A673 (cell line): ENCODE data around the gene CADPS2. TPM values are rescaled to one million over a fixed set of nuclear protein-coding genes. Genes with fewer than 3 reads are reported as not detected.

Source experiments
- BruUV-seq: library from RNA; stranded (reverse); fragments of 400-500 nt; replicated peaks from 2 replicates; lab custom pipeline; 2021; lab: Mats Ljungman, UMichigan
- CTCF ChIA-PET: fragments of 300-600 bp; sonication (Branson Sonifier 250); formaldehyde crosslinking; loops from one replicate; lab custom pipeline; 2022; ENCODE audit warnings: antibody characterized with exemption; lab: Charles Lee
- POLR2A ChIA-PET: fragments of 300-600 bp; sonication (Branson Sonifier 250); formaldehyde crosslinking; loops from one replicate; lab custom pipeline; 2022; ENCODE audit warnings: antibody characterized with exemption; ENCODE audit not compliant: low non-redundant PET; lab: Charles Lee
- DNase-seq: peaks from one replicate; pipeline ENCODE4 v3.0.0-alpha.2; 2015; ENCODE audit warnings: low spot score
- H3K27ac ChIP-seq: fragments of 200-600 bp; sonication (generic); 2 replicates; pipeline ENCODE4 v1.5.1; 2016; ENCODE audit warnings: mixed run types, low read depth, mild to moderate bottlenecking, mixed read lengths, antibody characterized with exemption, low read length; ENCODE audit not compliant: poor library complexity, severe bottlenecking
- H3K27me3 ChIP-seq: fragments of 200-600 bp; sonication (generic); replicated peaks from 2 replicates; pipeline ENCODE4 v1.6.1; 2017; ENCODE audit warnings: mixed run types, low read depth, mild to moderate bottlenecking, mixed read lengths, antibody characterized with exemption, low read length; ENCODE audit not compliant: insufficient read depth, poor library complexity
- H3K36me3 ChIP-seq: fragments of 200-600 bp; sonication (generic); 2 replicates; pipeline ENCODE4 v1.6.1; 2016; ENCODE audit warnings: mixed run types, mild to moderate bottlenecking, mixed read lengths, antibody characterized with exemption, low read length; ENCODE audit not compliant: insufficient read depth, poor library complexity, severe bottlenecking
- H3K4me1 ChIP-seq: fragments of 200-600 bp; sonication (generic); 2 replicates; pipeline ENCODE4 v1.6.1; 2017; ENCODE audit warnings: mixed run types, mild to moderate bottlenecking, mixed read lengths, antibody characterized with exemption, low read length; ENCODE audit not compliant: insufficient read depth, poor library complexity, severe bottlenecking
- H3K4me3 ChIP-seq: fragments of 200-600 bp; sonication (generic); 2 replicates; pipeline ENCODE4 v1.5.1; 2016; ENCODE audit warnings: low read depth, mixed run types, mild to moderate bottlenecking, mixed read lengths, low read length; ENCODE audit not compliant: poor library complexity, severe bottlenecking
- H3K9me3 ChIP-seq: fragments of 200-600 bp; sonication (generic); 2 replicates; pipeline ENCODE4 v1.6.1; 2016; ENCODE audit warnings: mixed run types, low read depth, mild to moderate bottlenecking, mixed read lengths, antibody characterized with exemption, low read length; ENCODE audit not compliant: poor library complexity, severe bottlenecking
- EZH2 ChIP-seq: fragments of 200-600 bp; sonication (generic); IDR thresholded peaks from 2 replicates; pipeline ENCODE4 v1.6.1; 2017; ENCODE audit warnings: borderline replicate concordance, low read depth, mild to moderate bottlenecking, mixed read lengths, antibody characterized with exemption, low read length; ENCODE audit not compliant: poor library complexity, severe bottlenecking
- intact Hi-C: fragments of 100-400 bp; cut with micrococcal nuclease; formaldehyde crosslinking; loops from one replicate; pipeline ENCODE4 v1.10.0; 2022; ENCODE audit not compliant: unreplicated experiment
- total RNA-seq: library from RNA; stranded (reverse); gene quantifications from 2 replicates; pipeline ENCODE4 v1.2.3, GENCODE V29; 2021
- TF ChIP-seq, protein P1 (sequence below): fragments of 300-800, 200-600 bp; sonication (generic); conservative IDR thresholded peaks from 2 replicates; pipeline ENCODE4 v1.5.1; 2017; ENCODE audit warnings: low read depth, mild to moderate bottlenecking, antibody characterized with exemption, low read length, moderate library complexity, mixed read lengths

Gene CADPS2
- total RNA-seq, 1 experiment from 2014 or later: 81.3 TPM

DNA sequence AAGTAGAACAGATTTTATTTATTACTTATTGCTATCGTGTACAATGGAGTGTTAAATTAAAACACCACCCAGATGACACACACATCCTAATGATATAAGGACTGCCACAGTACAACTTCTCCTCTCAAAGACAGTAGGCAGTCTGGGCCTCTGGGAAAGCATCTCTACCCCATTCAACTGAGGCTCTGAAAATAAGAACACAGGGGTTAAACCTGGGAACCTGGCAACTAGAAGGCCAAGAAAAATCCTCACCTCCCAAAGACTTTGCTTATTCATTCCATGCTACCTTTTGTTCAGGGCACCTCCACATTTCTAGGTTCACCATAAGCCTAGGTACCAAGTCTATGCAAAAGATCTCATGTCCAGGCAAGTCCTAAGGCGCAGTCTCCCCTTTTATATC, 456.3 kb downstream of the CADPS2 start:
- H3K4me1 ChIP-seq: peaks cover 8% of the 10 kb centered on the region
- POLR2A ChIA-PET: no interaction called here
- H3K36me3 ChIP-seq: no peaks in the 10 kb centered on the region
- CTCF ChIA-PET: no interaction called here
- DNase-seq: no peak
- no TSS peak for BruUV-seq
- intact Hi-C loops: no loop called here
- no peak overlapping the region for H3K27ac ChIP-seq
- H3K27me3 ChIP-seq: no peaks in the 10 kb centered on the region
- H3K4me3 ChIP-seq: no peak overlapping the region
- H3K9me3 ChIP-seq: no peaks in the 10 kb centered on the region
- TF ChIP-seq EZH2: no peak
- TF ChIP-seq, protein P1, sequence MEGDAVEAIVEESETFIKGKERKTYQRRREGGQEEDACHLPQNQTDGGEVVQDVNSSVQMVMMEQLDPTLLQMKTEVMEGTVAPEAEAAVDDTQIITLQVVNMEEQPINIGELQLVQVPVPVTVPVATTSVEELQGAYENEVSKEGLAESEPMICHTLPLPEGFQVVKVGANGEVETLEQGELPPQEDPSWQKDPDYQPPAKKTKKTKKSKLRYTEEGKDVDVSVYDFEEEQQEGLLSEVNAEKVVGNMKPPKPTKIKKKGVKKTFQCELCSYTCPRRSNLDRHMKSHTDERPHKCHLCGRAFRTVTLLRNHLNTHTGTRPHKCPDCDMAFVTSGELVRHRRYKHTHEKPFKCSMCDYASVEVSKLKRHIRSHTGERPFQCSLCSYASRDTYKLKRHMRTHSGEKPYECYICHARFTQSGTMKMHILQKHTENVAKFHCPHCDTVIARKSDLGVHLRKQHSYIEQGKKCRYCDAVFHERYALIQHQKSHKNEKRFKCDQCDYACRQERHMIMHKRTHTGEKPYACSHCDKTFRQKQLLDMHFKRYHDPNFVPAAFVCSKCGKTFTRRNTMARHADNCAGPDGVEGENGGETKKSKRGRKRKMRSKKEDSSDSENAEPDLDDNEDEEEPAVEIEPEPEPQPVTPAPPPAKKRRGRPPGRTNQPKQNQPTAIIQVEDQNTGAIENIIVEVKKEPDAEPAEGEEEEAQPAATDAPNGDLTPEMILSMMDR: no peak

DNA sequence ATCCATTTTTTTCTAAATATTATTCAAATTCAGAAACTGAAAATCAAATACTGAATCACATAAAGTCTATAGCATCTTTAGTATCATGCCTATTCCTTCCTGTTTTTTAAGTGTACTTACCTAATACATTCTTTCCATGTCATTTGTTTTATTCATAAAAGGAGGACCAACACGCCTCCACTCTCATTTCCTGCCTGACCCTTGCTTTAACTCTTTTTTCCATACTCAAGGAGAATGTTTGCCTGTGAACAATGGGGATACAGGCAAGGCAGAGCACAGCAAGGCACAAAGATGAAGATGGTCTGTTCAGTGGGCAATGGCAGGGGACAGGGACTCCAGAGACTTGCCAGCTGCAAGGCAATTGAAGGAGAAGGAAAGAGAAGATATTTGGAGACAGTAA, 460.5 kb downstream of the CADPS2 start:
- DNase-seq: no peak
- H3K27me3 ChIP-seq: no peaks in the 10 kb centered on the region
- H3K36me3 ChIP-seq: no peaks in the 10 kb centered on the region
- ChIA-PET CTCF (no interaction called here), POLR2A (no interaction called here)
- H3K9me3 ChIP-seq: no peaks in the 10 kb centered on the region
- intact Hi-C loops: no loop called here
- no TSS peak for BruUV-seq
- H3K4me1 ChIP-seq: peaks cover 4% of the 10 kb centered on the region
- no peak for TF ChIP-seq EZH2
- TF ChIP-seq, protein P1: no peak
- H3K4me3 ChIP-seq: no peak overlapping the region
- H3K27ac ChIP-seq: no peak overlapping the region

DNA sequence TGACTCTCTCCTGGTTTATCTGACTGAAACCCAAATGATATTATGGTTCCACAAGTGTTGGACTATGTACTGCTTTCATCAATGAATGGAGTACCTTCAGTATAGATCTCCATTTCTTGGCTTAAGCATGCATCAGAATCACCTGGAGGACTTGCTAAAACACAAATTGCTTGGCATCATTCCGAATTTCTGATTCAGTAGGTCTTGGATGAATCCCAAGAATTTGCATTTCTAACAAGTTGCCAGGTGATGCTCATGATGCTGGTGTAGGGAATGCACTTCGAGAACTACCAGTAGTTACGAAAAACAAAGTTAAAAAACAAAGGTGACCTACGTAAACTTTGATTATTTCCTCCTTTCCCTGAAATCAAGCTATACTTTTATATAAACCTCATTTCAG, 462.7 kb downstream of the CADPS2 start:
- Histone ChIP-seq H3K27me3 (no peaks in the 10 kb centered on the region), H3K4me1 (no peaks in the 10 kb centered on the region), H3K4me3 (no peak overlapping the region), H3K9me3 (no peaks in the 10 kb centered on the region), H3K27ac (no peak overlapping the region), H3K36me3 (no peaks in the 10 kb centered on the region)
- POLR2A ChIA-PET: no interaction called here
- no peak for TF ChIP-seq EZH2
- TF ChIP-seq, protein P1: no peak
- CTCF ChIA-PET: no interaction called here
- intact Hi-C loops: no loop called here
- BruUV-seq: no TSS peak
- DNase-seq: no peak
